Glomerular endothelial cell (primary cell): Measurements from ENCODE around the gene CORO1C. TPM values are rescaled to one million over a fixed set of nuclear protein-coding genes. Genes with fewer than 3 reads are reported as not detected.

ENCODE experiments used
- DNase-seq: peaks from one replicate; pipeline ENCODE4 v3.0.0-alpha.2; 2011; ENCODE audit warnings: low read depth, low spot score; ENCODE audit errors: extremely low read depth
- total RNA-seq: library from RNA; depleted of rRNA; stranded (reverse); fragments of >200 nt; gene quantifications from 2 replicates; pipeline ENCODE4 v1.2.3, GENCODE V29; 2015

Gene CORO1C
- total RNA-seq, 1 donor from 2014 or later, result 291 TPM

- no peak for DNase-seq
These were observed 77.4 kb downstream of the CORO1C start for GRCh38 chr12:108653922-108654321.

DNA sequence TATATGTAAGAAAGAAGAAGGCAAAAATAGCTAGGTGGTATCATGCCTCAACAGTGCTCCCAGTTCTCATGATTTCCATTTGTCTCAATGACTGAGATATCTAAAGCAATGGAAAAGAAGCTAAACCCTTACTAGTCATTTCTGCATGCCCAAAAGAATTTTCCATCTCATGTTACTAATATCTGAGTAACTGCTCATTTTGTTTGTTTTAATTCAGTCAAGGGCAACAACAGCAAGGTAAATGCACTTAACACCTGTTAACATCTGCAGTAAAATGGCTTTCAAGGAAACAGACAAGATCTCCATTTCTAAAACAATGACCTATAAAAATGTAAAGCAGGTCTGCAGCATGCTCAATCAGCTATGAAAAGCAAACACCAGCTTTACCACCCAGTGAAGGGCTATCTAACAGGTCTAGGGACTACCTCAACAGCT, 78.2 kb downstream of the CORO1C start:
- no peak for DNase-seq

GRCh38 chr12:108650083-108650482, 81.2 kb downstream of the CORO1C start:
- no peak for DNase-seq

GRCh38 chr12:108649669-108650068, 81.6 kb downstream of the CORO1C start:
- no peak for DNase-seq

DNA sequence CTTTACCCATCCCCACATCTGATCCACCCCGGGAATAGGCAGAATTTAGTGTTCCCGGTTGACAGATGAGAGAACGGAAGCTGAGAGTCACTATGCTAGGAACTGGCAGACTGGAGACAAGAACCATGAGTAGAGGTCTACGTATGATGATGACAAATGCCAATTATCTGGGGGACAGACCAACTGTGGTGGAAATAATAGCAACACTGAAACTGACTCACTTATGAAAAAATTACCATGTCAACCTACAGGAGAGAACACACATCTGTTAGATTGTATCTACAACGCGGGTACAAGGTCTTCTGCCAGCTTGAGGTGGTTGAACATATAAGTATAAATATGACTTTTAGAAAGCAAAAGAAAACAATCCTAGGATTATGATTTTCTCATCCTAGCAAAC, 82.2 kb downstream of the CORO1C start:
- no peak for DNase-seq

GRCh38 chr12:108648371-108648770, 82.9 kb downstream of the CORO1C start:
- no peak for DNase-seq

DNA sequence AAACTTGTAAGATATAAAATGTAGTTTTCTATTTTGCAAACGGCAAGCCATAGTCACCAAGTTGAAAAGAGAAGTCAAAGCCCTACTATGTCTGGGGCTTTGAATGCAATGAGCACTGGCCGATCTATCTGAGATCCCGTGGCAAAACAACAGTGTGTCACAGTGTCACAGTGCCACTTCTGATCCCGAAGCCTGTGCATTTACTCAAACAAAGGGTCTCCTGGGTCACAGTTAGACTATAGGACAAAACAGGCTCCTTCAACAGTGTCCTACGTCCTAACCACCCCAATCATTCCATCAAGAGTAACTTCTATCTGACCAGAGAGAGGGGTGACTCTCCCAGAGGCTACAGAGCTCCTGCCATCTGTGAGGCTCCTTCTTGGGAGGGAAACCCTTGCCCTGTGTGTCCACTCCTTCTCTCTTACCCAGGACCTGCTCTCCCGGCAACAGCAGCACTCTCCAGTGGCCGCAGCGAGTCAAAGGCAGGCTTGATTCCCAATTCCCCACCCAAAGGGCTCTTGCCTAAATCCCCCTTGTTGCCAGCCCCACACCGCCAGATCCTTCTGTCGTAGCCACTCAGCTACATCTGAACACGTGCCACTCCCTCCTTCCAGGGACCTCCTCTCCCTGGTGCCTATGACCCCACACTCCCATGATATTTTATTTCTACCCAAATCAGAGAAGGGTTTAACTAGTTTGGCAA, 83.6 kb downstream of the CORO1C start:
- no peak for DNase-seq

DNA sequence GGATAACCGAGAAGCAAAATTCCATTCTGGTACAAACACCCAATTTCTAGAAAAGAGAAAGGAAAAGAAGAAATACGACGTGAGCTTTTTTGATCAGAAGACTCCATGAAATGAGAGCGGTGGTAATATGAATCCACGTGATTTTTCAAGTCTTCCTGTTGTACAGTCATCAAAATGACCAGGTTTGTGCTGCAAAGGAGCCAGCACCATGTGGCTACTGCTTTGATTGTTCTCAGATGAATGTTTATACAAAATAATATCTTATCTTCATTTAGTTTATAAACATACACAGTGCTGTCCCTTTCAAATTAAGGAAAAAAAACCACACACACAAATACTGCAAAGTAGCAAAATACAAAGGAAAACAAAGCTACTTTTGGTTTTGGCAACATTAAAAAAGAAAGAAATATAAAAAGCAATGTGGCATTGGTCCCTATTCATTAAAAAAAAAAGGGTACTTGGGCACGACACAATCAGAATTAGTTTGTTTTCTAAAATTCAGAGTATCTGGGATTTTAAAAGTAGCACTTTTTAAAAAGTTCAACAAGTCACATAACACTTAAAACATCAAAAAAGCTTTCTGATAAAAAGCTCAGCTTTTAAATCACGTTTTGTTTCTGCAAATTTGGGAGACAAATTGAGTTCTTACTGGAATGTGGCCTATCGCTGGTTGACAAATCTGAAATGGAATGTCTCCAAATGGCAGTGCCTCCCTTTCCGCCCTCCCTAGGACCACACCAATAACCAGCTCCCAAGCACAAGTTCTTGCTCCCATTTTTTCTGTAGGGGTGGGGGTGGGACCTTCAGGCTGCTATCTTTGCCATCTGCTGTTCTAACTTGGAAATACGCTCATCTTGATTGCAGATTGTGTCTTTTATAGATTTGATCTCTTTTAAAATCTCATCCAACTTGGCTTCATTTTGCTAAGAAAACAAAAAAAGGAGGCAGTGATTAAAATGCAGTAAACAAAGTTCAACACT, 84.4 kb downstream of the CORO1C start:
- no peak for DNase-seq

- DNase-seq, result no peak
These were observed 85.4 kb downstream of the CORO1C start for GRCh38 chr12:108645686-108646599.

- DNase-seq, result no peak
These were observed 86.6 kb downstream of the CORO1C start for GRCh38 chr12:108644811-108645120.

DNA sequence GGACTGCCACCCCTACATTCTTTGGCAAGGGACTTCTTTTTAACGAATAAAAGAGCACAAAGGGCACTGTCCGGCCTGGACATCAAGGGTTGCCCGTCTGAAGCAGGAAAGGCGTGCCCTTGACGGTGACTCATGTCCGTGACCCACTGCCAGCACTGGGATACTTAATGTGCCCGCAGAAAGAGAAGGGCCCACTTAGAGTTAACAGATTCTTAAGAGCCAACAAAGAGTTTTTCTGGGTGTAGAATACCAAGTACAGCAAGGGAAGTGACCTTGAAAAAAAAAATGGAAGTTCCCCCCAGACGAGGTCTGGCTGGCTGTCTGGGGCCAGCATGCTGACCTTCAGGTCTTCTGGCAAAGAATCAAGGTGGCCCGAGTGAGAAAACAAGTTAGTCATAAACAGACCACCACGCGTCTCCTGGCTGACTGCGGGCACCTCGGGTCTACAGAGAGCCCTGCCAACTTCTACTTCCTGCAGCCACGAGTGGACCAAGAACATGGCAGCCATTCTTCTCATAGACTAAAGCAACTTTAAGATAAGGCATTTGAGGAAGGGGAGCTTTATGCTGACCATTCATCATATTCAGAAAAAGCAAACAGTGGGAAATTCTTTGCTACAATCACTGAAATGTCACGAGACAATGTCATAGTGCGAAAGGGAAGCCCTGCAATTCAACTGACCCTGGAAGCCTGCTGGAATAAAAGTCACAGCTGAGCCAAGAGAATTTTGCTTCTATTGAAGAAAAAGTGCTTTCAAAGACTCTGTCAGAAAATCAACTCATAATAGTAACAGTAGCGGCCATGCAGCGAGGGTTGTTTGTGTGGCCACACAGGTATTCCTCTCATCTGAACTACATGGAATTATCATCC, 87.1 kb downstream of the CORO1C start:
- peak; percentile 55 for DNase-seq

- DNase-seq, result no peak
These were observed 88.2 kb downstream of the CORO1C start for GRCh38 chr12:108642899-108643654.

- DNase-seq, result no peak
These were observed 88.9 kb downstream of the CORO1C start for GRCh38 chr12:108642269-108642870.

- DNase-seq, result no peak
These were observed 89.7 kb downstream of the CORO1C start for GRCh38 chr12:108641446-108642268.

- DNase-seq, result no peak
These were observed 90.4 kb downstream of the CORO1C start for GRCh38 chr12:108640802-108641445.

DNA sequence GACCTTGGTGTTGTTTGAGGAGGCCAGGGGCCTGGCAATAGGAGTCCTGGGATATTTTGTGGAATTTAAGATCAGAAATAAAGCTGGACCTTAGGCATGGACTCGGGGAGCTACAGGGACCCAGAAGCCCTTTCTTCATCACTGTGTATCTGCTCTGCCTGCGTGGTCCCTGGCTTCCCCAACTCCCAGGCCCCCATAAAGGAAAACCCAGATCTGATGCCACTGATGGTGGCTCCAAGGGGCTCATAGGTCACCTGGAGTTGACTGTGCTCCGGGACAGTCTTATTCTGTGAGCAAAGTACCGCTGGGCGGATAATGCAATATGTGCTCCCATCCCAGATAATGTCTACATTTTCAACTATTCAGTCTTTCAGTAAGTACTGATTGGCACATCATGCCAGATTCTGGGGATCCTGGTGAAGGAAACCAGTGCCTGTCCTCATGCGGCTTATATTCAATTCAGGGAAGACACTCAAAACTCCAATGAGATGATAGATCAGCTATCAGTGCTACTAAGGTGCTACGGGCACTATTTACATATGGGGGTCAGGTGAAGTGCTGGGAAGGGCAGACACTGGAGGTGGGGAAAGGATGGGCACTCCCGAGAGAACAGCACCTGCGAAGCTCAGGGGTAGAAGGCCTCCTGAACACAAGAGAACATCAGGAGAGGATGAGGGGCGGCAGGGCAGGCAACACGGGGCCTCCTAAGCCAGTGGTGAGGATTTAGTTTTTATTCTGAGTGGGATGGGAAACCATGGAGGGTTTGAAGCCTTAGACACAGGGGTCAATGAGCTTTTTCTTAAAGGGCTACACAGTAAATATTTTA, 92.1 kb downstream of the CORO1C start:
- DNase-seq, result no peak
